Raji (cell line): ENCODE results near the gene FAM204A.

ENCODE experiments used
- POLR2A ChIP-seq: IDR thresholded peaks from 2 replicates; pipeline ENCODE4 v1.6.1; 2011; ENCODE audit warnings: low read depth, low read length, control low read depth; ENCODE audit not compliant: insufficient read depth

The FAM204A gene

GRCh38 chr10:118342638-118343020 lies 505 bp upstream of the FAM204A start:
- no peak for TF ChIP-seq POLR2A

- no peak; the same call in 1 of the 2 replicates for TF ChIP-seq POLR2A
These were observed 1.6 kb downstream of the FAM204A start for GRCh38 chr10:118340486-118340885.

GRCh38 chr10:118339111-118339510 lies 3.0 kb downstream of the FAM204A start:
- no peak for TF ChIP-seq POLR2A

- no peak for TF ChIP-seq POLR2A
These were observed 4.8 kb downstream of the FAM204A start for GRCh38 chr10:118337356-118337755.

GRCh38 chr10:118333871-118334270 lies 8.3 kb downstream of the FAM204A start:
- TF ChIP-seq POLR2A = no peak

GRCh38 chr10:118332948-118333710 lies 9.0 kb downstream of the FAM204A start:
- TF ChIP-seq POLR2A = no peak

- TF ChIP-seq POLR2A = no peak
These were observed 9.9 kb downstream of the FAM204A start for GRCh38 chr10:118332236-118332635.

GRCh38 chr10:118330295-118331076 lies 11.6 kb downstream of the FAM204A start:
- TF ChIP-seq POLR2A = no peak

- no peak for TF ChIP-seq POLR2A
These were observed 18.0 kb downstream of the FAM204A start for GRCh38 chr10:118324140-118324539.

- no peak for TF ChIP-seq POLR2A
These were observed 20.2 kb downstream of the FAM204A start for GRCh38 chr10:118321724-118322575.

- no peak for TF ChIP-seq POLR2A
These were observed 26.5 kb downstream of the FAM204A start for GRCh38 chr10:118315629-118316028.

- TF ChIP-seq POLR2A = no peak
These were observed 27.2 kb downstream of the FAM204A start for GRCh38 chr10:118314882-118315281.

- TF ChIP-seq POLR2A = no peak
These were observed 30.6 kb downstream of the FAM204A start for GRCh38 chr10:118311505-118311904.

- TF ChIP-seq POLR2A = no peak
These were observed 31.3 kb downstream of the FAM204A start for GRCh38 chr10:118310822-118311221.

- no peak for TF ChIP-seq POLR2A
These were observed 32.2 kb downstream of the FAM204A start for GRCh38 chr10:118309911-118310310.

GRCh38 chr10:118308664-118309063 lies 33.5 kb downstream of the FAM204A start:
- TF ChIP-seq POLR2A = no peak

- TF ChIP-seq POLR2A = no peak
These were observed 34.3 kb downstream of the FAM204A start for GRCh38 chr10:118307859-118308258.
